GM13977 (cell line): ENCODE measurements around the gene NRM.
"Not testable (repeated sequence)": the region's sequence is repeated elsewhere in the genome, so short reads cannot be mapped to it uniquely, and the experiment has no call there.

Experiments used
- DNase-seq: peaks from one replicate; pipeline ENCODE4 v3.0.0; 2012; ENCODE audit warnings: low spot score
- CTCF ChIP-seq: IDR thresholded peaks from 2 replicates; pipeline ENCODE4 v1.5.1; 2012; ENCODE audit warnings: mild to moderate bottlenecking, control low read depth; ENCODE audit not compliant: insufficient read depth; ENCODE audit errors: extremely low read depth, missing control alignments
- in situ Hi-C: fragments of 300-500 bp; cut with MboI; formaldehyde crosslinking; loops from one replicate; pipeline ENCODE4 v1.12.0; 2022; ENCODE audit warnings: low sequenced_read_pairs, low pct_unique_long_range_greater_than_20kb, mixed read lengths, inconsistent platforms; ENCODE audit not compliant: unreplicated experiment

Gene NRM

DNA sequence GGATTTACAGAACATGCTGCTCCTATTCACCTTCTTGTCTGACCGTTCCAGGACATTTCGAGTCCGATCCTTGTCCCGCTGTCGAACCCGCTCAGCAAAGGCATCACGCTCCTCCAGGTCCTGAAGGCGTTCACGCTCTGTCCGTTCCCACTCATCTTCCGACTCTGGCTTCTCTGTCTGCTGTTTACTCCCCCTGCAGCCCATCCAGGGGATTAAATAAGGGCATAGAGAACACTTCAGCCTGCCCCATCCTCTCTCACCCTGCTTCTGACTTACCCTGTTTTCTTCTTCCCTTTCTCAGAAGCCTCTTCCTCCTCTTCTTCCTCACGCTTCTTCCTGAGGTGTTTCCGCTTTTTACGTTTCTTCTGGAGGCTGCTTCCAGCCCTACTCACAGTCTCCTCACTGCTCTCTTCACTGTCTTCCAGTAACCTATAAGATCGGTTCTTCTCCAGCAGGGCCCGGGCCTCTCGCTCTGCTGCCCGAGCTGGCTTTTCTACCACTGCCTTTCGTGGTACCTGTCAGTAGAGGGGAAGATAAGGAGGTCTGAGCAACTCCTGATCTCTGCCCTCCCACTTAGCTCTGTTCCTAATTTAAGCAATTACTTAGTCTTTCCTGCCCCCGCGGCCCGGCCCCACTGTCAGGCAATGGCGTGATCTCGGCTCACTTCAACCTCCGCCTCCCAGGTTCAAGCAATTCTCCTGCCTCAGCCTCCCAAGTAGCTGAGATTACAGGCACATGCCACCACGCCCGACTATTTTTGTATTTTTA is 19.8 kb downstream of the NRM start:
- DNase-seq, result no peak
- in situ Hi-C loops, result no loop called here
- TF ChIP-seq CTCF, result no peak

- DNase-seq, in situ Hi-C loops: not testable (repeated sequence)
Observed at GRCh38 chr6:30666300-30666699, 24.5 kb downstream of the NRM start.

DNA sequence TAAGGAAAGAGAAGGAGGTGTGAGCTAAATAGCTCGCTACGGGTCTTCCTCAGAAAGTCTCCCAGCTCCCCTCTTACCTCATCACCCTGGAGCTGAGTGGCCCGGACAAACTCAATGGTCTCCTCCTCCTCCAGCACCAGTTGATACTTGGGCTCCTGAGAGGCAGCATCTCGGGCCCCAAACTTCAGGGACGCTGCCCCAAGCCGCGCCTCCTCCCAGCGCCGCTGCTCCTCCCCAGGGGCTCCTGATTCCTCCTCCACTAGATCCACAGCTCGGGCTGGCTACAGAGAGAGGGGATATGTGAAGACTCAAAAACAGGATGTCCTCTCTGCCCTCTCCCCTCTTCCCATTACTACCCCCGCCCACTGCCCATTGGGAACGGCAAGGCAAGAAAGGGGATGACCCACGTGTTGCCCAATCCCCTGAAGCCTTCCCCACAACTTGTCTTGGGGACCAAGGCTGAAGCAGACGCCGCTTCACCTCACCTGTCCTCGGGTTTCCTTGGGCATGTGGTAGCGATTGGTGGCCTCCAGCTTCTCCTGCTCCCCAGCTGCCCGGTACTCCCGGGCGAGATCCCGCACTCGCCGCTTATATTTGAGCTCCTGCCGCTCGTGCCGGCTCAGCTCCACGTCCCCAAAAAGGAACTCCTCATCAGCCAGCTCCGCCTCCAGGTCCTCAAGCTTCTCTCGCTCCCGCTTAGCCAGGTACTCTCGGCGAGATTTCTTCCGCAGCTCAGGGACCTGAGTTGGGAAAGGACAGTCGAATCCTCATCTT is 25.6 kb downstream of the NRM start:
- in situ Hi-C loops, result no loop called here
- TF ChIP-seq CTCF, result no peak
- DNase-seq, result no peak

DNA sequence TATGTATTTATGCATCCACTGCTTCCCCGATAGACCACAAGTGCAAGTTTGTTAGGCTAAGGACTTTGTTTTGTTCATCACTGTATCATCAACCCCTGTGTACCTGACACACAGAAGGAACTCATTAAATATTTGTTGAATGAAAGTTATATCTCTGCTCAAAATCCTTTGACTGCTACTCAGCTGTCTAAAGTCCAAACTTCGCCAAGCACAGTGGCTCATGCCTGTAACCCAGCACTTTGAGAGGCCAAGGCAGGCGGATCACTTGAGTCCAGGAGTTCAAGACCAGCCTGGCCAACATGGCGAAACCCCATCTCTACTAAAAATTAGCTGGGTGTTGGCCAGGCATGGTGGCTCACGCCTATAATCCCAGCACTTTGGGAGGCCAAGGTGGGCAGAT is 32.9 kb downstream of the NRM start:
- DNase-seq, in situ Hi-C loops: not testable (repeated sequence)

- in situ Hi-C loops, result no loop called here
- no peak for TF ChIP-seq CTCF
- DNase-seq, result no peak
Observed at GRCh38 chr6:30657454-30657853, 33.3 kb downstream of the NRM start.

- no peak for DNase-seq
- in situ Hi-C loops, result no loop called here
- no peak for TF ChIP-seq CTCF
Observed at GRCh38 chr6:30656513-30656912, 34.3 kb downstream of the NRM start.

DNA sequence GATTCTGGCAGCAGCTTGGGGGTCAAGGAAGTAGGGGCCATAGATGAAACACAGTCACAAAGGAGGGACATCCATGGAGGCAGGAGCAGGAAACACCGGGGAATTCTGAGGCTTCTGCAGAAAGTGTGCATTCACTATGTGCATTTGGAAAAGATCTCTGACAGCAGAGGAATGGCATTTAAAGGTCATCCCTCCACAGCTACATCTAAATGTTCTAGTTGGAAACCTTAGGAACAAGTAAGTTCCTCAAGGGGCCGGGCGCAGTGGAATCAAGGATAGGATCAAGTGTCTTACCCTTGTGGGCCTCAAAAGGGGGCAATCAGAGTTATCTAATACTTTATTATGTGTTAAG is 35.1 kb downstream of the NRM start:
- DNase-seq, result no peak
- TF ChIP-seq CTCF, result no peak
- in situ Hi-C loops, result no loop called here
